OCI-LY7 (cell line): ENCODE data around the gene DLEC1. TPM values are rescaled to one million over a fixed set of nuclear protein-coding genes. Genes with fewer than 3 reads are reported as not detected.

Experiments used
- BruUV-seq: library from RNA; stranded (reverse); fragments of 400-500 nt; replicated peaks from 2 replicates; lab custom pipeline; 2021; lab: Mats Ljungman, UMichigan
- CTCF ChIA-PET: fragments of 300-600 bp; sonication (Branson Sonifier 250); formaldehyde crosslinking; loops from one replicate; lab custom pipeline; 2022; ENCODE audit warnings: antibody characterized with exemption; ENCODE audit not compliant: unreplicated experiment; lab: Charles Lee
- POLR2A ChIA-PET: fragments of 300-600 bp; sonication (Branson Sonifier 250); formaldehyde crosslinking; loops from one replicate; lab custom pipeline; 2022; ENCODE audit warnings: antibody characterized with exemption; lab: Charles Lee
- DNase-seq: peaks from one replicate; pipeline ENCODE4 v3.0.0-alpha.2; 2015; ENCODE audit warnings: low spot score
- H2AFZ ChIP-seq: fragments of 200-600 bp; sonication (generic), shearing (Covaris generic); 2 replicates; pipeline ENCODE4 v1.6.1; 2014; ENCODE audit warnings: mild to moderate bottlenecking, antibody characterized with exemption, low read length, moderate library complexity
- H3K27ac ChIP-seq: fragments of 200-600 bp; sonication (generic); 2 replicates; pipeline ENCODE4 v1.5.1; 2014; ENCODE audit warnings: mixed run types, low read depth, mild to moderate bottlenecking, moderate library complexity, low read length, inconsistent platforms; ENCODE audit not compliant: poor library complexity, severe bottlenecking
- H3K36me3 ChIP-seq: fragments of 200-600 bp; sonication (generic); 2 replicates; pipeline ENCODE4 v1.6.1; 2014; ENCODE audit warnings: mild to moderate bottlenecking, antibody characterized with exemption, low read length, moderate library complexity, mixed read lengths; ENCODE audit not compliant: insufficient read depth
- H3K4me1 ChIP-seq: fragments of 200-600 bp; sonication (generic); 2 replicates; pipeline ENCODE4 v1.5.1; 2014; ENCODE audit warnings: mild to moderate bottlenecking, low read length; ENCODE audit not compliant: insufficient read depth, poor library complexity, severe bottlenecking
- H3K4me2 ChIP-seq: fragments of 200-600 bp; sonication (generic); 2 replicates; pipeline ENCODE4 v1.6.1; 2014; ENCODE audit warnings: mild to moderate bottlenecking, low read length
- H3K4me3 ChIP-seq: fragments of 200-600 bp; sonication (generic); 2 replicates; pipeline ENCODE4 v1.5.1; 2014; ENCODE audit warnings: mild to moderate bottlenecking, low read depth, low read length; ENCODE audit not compliant: poor library complexity, severe bottlenecking
- H3K79me2 ChIP-seq: fragments of 200-600 bp; sonication (generic); 2 replicates; pipeline ENCODE4 v1.6.1; 2016; ENCODE audit warnings: low read depth, mild to moderate bottlenecking, low read length, moderate library complexity, mixed read lengths; ENCODE audit not compliant: insufficient read depth
- H3K9me2 ChIP-seq: fragments of 200-600 bp; sonication (generic); 2 replicates; pipeline ENCODE4 v1.6.1; 2016; ENCODE audit warnings: mild to moderate bottlenecking, low read length, mixed read lengths; ENCODE audit not compliant: insufficient read depth
- H3K9me3 ChIP-seq: fragments of 200-600 bp; sonication (generic); 2 replicates; pipeline ENCODE4 v1.6.1; 2014; ENCODE audit warnings: mild to moderate bottlenecking, mixed run types, low read length, mixed read lengths
- H4K20me1 ChIP-seq: fragments of 200-600 bp; sonication (generic); 2 replicates; pipeline ENCODE4 v1.6.1; 2014; ENCODE audit warnings: mild to moderate bottlenecking, antibody characterized with exemption, low read length, moderate library complexity, mixed read lengths; ENCODE audit not compliant: insufficient read depth
- CTCF ChIP-seq: fragments of 200-600 bp; sonication (generic); conservative IDR thresholded peaks from 2 replicates; pipeline ENCODE4 v1.5.1; 2014; ENCODE audit warnings: mild to moderate bottlenecking, antibody characterized with exemption, low read length, moderate library complexity, mixed read lengths
- EZH2phosphoT487 ChIP-seq: fragments of 200-600 bp; sonication (generic); IDR thresholded peaks from 2 replicates; pipeline ENCODE4 v1.6.1; 2018; ENCODE audit warnings: low read depth, borderline replicate concordance, mild to moderate bottlenecking, mixed run types, antibody characterized with exemption, low read length, moderate library complexity, mixed read lengths
- intact Hi-C: fragments of 100-400 bp; cut with micrococcal nuclease; formaldehyde crosslinking; loops from one replicate; pipeline ENCODE4 v1.10.0; 2022; ENCODE audit not compliant: unreplicated experiment
- total RNA-seq, 2 experiments: library from RNA; depleted of rRNA in 1 of 2; stranded (reverse); fragments of >200 nt in 1 of 2; shearing (Covaris generic) in 1 of 2; gene quantifications; 2 replicates each; pipeline ENCODE4 v1.2.3, GENCODE V29; 2014 to 2022

DLEC1 gene
- total RNA-seq, 2 experiments from 2014 or later = 0.13 TPM; not detected in 1

- H3K4me1 ChIP-seq = no peaks in the 10 kb centered on the region
- H3K79me2 ChIP-seq = no peaks in the 10 kb centered on the region
- H3K36me3 ChIP-seq = no peaks in the 10 kb centered on the region
- BruUV-seq = no TSS peak
- POLR2A ChIA-PET = no interaction called here
- intact Hi-C loops = no loop called here
- no peaks in the 10 kb centered on the region for H3K9me2 ChIP-seq
- no peak overlapping the region for H3K4me2 ChIP-seq
- no peak for TF ChIP-seq CTCF
- TF ChIP-seq EZH2phosphoT487 = no peak
- no peaks in the 10 kb centered on the region for H4K20me1 ChIP-seq
- CTCF ChIA-PET = no interaction called here
- no peaks in the 10 kb centered on the region for H3K9me3 ChIP-seq
- no peak overlapping the region for H3K4me3 ChIP-seq
- H3K27ac ChIP-seq = no peak overlapping the region
- H2AFZ ChIP-seq = no peak overlapping the region
- no peak for DNase-seq
Measured at GRCh38 chr3:38009807-38010591, 29.0 kb upstream of the DLEC1 start.

- intact Hi-C loops = no loop called here
- H3K36me3 ChIP-seq = no peaks in the 10 kb centered on the region
- no TSS peak for BruUV-seq
Measured at GRCh38 chr3:38011111-38011510, 27.9 kb upstream of the DLEC1 start.

More at GRCh38 chr3:38011111-38011510, 27.9 kb upstream of the DLEC1 start:
- H3K9me3 ChIP-seq = no peaks in the 10 kb centered on the region
- H3K4me3 ChIP-seq = no peak overlapping the region
- no peak overlapping the region for H3K27ac ChIP-seq
- ChIA-PET CTCF (no interaction called here), POLR2A (no interaction called here)
- TF ChIP-seq CTCF = no peak
- no peak for TF ChIP-seq EZH2phosphoT487
- no peaks in the 10 kb centered on the region for H3K79me2 ChIP-seq
- no peak overlapping the region for H3K4me2 ChIP-seq
- no peak overlapping the region for H2AFZ ChIP-seq
- H4K20me1 ChIP-seq = no peaks in the 10 kb centered on the region
- no peaks in the 10 kb centered on the region for H3K9me2 ChIP-seq
- DNase-seq = no peak
- no peaks in the 10 kb centered on the region for H3K4me1 ChIP-seq
